Loucy (cell line): ENCODE results near the gene KCNN3.

Experiments
- H2AFZ ChIP-seq: fragments of 200-600 bp; sonication (generic); 2 replicates; pipeline ENCODE4 v1.6.0; 2016; ENCODE audit warnings: antibody characterized with exemption, mild to moderate bottlenecking, low read length, moderate library complexity
- H3F3A ChIP-seq: fragments of 200-600 bp; 2 replicates; pipeline ENCODE4 v1.6.0; 2016; ENCODE audit warnings: antibody characterized with exemption, low read depth, mild to moderate bottlenecking
- H3K27me3 ChIP-seq: fragments of 200-600 bp; sonication (generic); 2 replicates; pipeline ENCODE4 v1.6.1; 2014; ENCODE audit warnings: low read length, mild to moderate bottlenecking; ENCODE audit not compliant: insufficient read depth, poor library complexity, severe bottlenecking
- H3K36me3 ChIP-seq: fragments of 200-600 bp; sonication (generic); 2 replicates; pipeline ENCODE4 v1.6.1; 2016; ENCODE audit warnings: low read length; ENCODE audit not compliant: insufficient read depth
- H3K4me1 ChIP-seq: fragments of 200-600 bp; sonication (generic); 2 replicates; pipeline ENCODE4 v1.5.1; 2014; ENCODE audit warnings: low read length, mild to moderate bottlenecking; ENCODE audit not compliant: insufficient read depth, poor library complexity, severe bottlenecking
- H3K4me2 ChIP-seq: fragments of 200-600 bp; sonication (generic); 2 replicates; pipeline ENCODE4 v1.6.0; 2014; ENCODE audit warnings: antibody characterized with exemption, low read length, low read depth, mild to moderate bottlenecking; ENCODE audit not compliant: poor library complexity, severe bottlenecking
- H3K4me3 ChIP-seq: fragments of 200-600 bp; sonication (generic); 2 replicates; pipeline ENCODE4 v1.5.1; 2014; ENCODE audit warnings: low read length, mild to moderate bottlenecking, mixed read lengths; ENCODE audit not compliant: poor library complexity, severe bottlenecking
- H3K79me2 ChIP-seq: fragments of 200-600 bp; sonication (generic); 2 replicates; pipeline ENCODE4 v1.6.1; 2014; ENCODE audit warnings: low read length; ENCODE audit not compliant: insufficient read depth
- H3K9ac ChIP-seq: fragments of 200-600 bp; sonication (generic); 2 replicates; pipeline ENCODE4 v1.6.0; 2014; ENCODE audit warnings: mild to moderate bottlenecking, low read depth, low read length, moderate library complexity; ENCODE audit not compliant: poor library complexity, severe bottlenecking
- H3K9me2 ChIP-seq: fragments of 200-600 bp; sonication (generic); replicated peaks from 2 replicates; pipeline ENCODE4 v1.6.1; 2016; ENCODE audit warnings: low read depth, low read length, mixed read lengths
- H3K9me3 ChIP-seq: fragments of 200-600 bp; sonication (generic); 2 replicates; pipeline ENCODE4 v1.6.1; 2014; ENCODE audit warnings: mild to moderate bottlenecking, antibody characterized with exemption, low read length, low read depth; ENCODE audit not compliant: insufficient read depth
- H4K20me1 ChIP-seq: fragments of 200-600 bp; sonication (generic); 2 replicates; pipeline ENCODE4 v1.6.0; 2014; ENCODE audit warnings: antibody characterized with exemption, low read length, mild to moderate bottlenecking; ENCODE audit not compliant: insufficient read depth, poor library complexity, severe bottlenecking
- CTCF ChIP-seq: fragments of 200-600 bp; sonication (generic); conservative IDR thresholded peaks from 2 replicates; pipeline ENCODE4 v1.5.1; 2014; ENCODE audit warnings: mild to moderate bottlenecking, antibody characterized with exemption, low read length
- EZH2phosphoT487 ChIP-seq: fragments of 200-600 bp; IDR thresholded peaks from 2 replicates; pipeline ENCODE4 v1.6.1; 2018; ENCODE audit warnings: antibody characterized with exemption, mild to moderate bottlenecking, moderate library complexity, borderline replicate concordance

The KCNN3 gene

GRCh38 chr1:154888757-154889156 lies 18.7 kb upstream of the KCNN3 start:
- H3K9me3 ChIP-seq = peaks cover 5% of the 10 kb centered on the region
- no peaks in the 10 kb centered on the region for H3K79me2 ChIP-seq
- no peak overlapping the region for H3K4me2 ChIP-seq
- no peaks in the 10 kb centered on the region for H3K36me3 ChIP-seq
- peaks cover 17% of the 10 kb centered on the region for H3K4me1 ChIP-seq
- no peak overlapping the region for H3K4me3 ChIP-seq
- H2AFZ ChIP-seq = no peak overlapping the region
- TF ChIP-seq EZH2phosphoT487 = no peak
- no peak for TF ChIP-seq CTCF
- H3F3A ChIP-seq = no peaks in the 10 kb centered on the region
- no peaks in the 10 kb centered on the region for H4K20me1 ChIP-seq
- no peaks in the 10 kb centered on the region for H3K9me2 ChIP-seq
- no peaks in the 10 kb centered on the region for H3K27me3 ChIP-seq
- no peak overlapping the region for H3K9ac ChIP-seq

GRCh38 chr1:154886281-154887015 lies 16.4 kb upstream of the KCNN3 start:
- Histone ChIP-seq H3K27me3 (no peaks in the 10 kb centered on the region), H3K4me3 (no peak overlapping the region), H3K9ac (no peak overlapping the region), H3K36me3 (no peaks in the 10 kb centered on the region), H3K9me2 (no peaks in the 10 kb centered on the region), H3K79me2 (no peaks in the 10 kb centered on the region), H2AFZ (peak overlapping the region; percentile 31; the same call in 1 of the 2 replicates), H4K20me1 (no peaks in the 10 kb centered on the region), H3K4me1 (peaks cover 17% of the 10 kb centered on the region), H3F3A (no peaks in the 10 kb centered on the region), H3K4me2 (peak overlapping the region; percentile 6), H3K9me3 (no peaks in the 10 kb centered on the region)
- TF ChIP-seq CTCF (no peak), EZH2phosphoT487 (no peak)

GRCh38 chr1:154884869-154885701 lies 15.0 kb upstream of the KCNN3 start:
- H3K79me2 ChIP-seq = no peaks in the 10 kb centered on the region
- no peak overlapping the region for H3K4me3 ChIP-seq
- H3K9ac ChIP-seq = no peak overlapping the region
- no peaks in the 10 kb centered on the region for H3K9me3 ChIP-seq
- no peaks in the 10 kb centered on the region for H3K9me2 ChIP-seq
- TF ChIP-seq CTCF (no peak), EZH2phosphoT487 (no peak)
- no peak overlapping the region for H3K4me2 ChIP-seq
- no peaks in the 10 kb centered on the region for H4K20me1 ChIP-seq
- no peaks in the 10 kb centered on the region for H3K27me3 ChIP-seq
- peaks cover 11% of the 10 kb centered on the region for H3K4me1 ChIP-seq
- H3F3A ChIP-seq = no peaks in the 10 kb centered on the region
- H3K36me3 ChIP-seq = no peaks in the 10 kb centered on the region
- H2AFZ ChIP-seq = 0 out of 2 replicates have a peak overlapping the region, but pooled peaks have one; percentile 17
